Mesenteric fat pad (tissue), 1 donor: Measurements from ENCODE around the gene MARCHF7. TPM values are rescaled to one million over a fixed set of nuclear protein-coding genes. Genes with fewer than 3 reads are reported as not detected.
"Not testable (repeated sequence)": the region's sequence is repeated elsewhere in the genome, so short reads cannot be mapped to it uniquely, and the experiment has no call there.

Experiments used
- DNase-seq: peaks from one replicate; pipeline ENCODE4 v3.0.0-alpha.2; 2020; ENCODE audit warnings: low spot score
- long read RNA-seq: library from polyadenylated mRNA; unstranded; transcript quantifications from one replicate; pipeline ENCODE4 v2.0.0, GENCODE V29; 2020
- total RNA-seq: library from RNA; stranded (reverse); fragmentation: NEBNext Ultra II Directional; extraction: Animal tissue kit (Norgen Biotek cat#: 25700); gene quantifications from one replicate; pipeline ENCODE4 v1.2.1, GENCODE V29; 2021
- donor health status: DM: yes; HTN: yes; CAD: no.

Gene MARCHF7
- 72.5 TPM for total RNA-seq
- long read RNA-seq, full-length matches to known transcripts = 6 of 19 reads
- long read RNA-seq, partial matches to known transcripts = 8 of 19 reads
- long read RNA-seq, other reads (novel, unspliced or antisense) = 5 of 19 reads

- peak; percentile 99 for DNase-seq
Observed at GRCh38 chr2:159712143-159712928, at the start of gene MARCHF7. TSS of gene MARCHF7 (plus strand) at chr2:159712506. CDS start at chr2:159729023, 16,517 bp downstream.

GRCh38 chr2:159667423-159667822, 44.9 kb upstream of the MARCHF7 start:
- DNase-seq = not testable (repeated sequence)

GRCh38 chr2:159671047-159671446, 41.3 kb upstream of the MARCHF7 start:
- DNase-seq = no peak

- no peak for DNase-seq
Observed at GRCh38 chr2:159677654-159678053, 34.7 kb upstream of the MARCHF7 start.

DNA sequence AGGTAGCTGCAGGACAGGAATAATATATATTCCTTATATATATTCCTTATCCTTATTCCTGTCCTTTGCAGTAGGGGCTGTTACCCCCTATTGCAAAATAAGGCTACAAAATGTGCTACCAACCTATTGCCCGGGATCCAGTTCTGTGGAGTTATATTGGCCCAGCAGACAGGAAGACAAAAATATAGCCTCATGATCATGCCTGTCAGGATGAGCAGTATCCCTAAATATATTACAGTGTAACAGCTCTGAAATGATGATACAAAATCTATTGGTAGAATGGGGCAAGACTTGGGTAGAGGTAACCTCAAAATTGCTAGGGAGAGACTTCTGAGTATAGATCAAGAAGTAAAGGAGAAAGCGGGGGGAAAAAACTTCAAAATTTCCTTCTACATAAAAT, 31.6 kb upstream of the MARCHF7 start:
- DNase-seq = no peak

GRCh38 chr2:159683817-159684216, 28.5 kb upstream of the MARCHF7 start:
- no peak for DNase-seq

DNA sequence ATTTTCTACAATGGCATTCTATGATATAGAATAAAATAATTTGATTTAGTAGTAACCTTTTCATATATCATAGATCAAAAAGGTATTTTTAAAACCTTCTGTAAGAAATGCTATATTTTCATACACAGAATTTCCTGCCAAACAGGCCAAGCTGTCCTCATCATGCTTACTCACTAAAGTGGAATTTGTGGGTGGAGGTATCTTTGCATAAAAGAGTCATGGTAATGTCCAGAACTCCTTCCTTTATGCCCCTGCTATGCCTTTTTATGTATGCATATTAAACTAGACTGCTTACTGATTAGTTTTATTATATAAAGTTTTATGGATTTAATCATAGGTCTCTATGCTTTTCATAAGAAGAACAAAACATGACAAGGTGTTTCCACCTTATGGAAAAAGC, 27.5 kb upstream of the MARCHF7 start:
- DNase-seq = no peak

DNA sequence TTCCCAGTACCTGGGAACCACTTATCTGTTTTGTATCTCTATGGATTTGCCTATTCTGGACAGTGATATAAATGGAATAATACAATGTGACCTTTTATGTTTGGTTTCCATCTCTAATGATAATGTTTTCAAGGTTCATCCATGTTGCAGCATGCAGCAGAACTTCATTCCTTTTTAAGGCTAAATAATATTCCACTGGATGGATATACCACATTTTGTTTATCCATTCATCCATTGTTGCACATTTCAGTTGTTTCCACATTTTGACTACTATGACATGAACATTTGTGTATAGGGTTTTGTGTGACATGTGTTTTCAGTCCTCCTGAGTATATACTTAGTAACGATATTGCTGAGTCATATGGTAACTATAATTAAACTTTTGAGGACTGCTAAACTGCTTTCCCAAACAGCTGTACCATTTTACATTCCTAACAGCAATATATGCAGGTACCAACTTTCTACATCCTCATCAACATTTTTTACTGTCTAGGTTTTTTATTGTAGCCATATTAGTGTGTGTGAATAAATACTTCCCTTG, 17.7 kb upstream of the MARCHF7 start:
- no peak for DNase-seq

DNA sequence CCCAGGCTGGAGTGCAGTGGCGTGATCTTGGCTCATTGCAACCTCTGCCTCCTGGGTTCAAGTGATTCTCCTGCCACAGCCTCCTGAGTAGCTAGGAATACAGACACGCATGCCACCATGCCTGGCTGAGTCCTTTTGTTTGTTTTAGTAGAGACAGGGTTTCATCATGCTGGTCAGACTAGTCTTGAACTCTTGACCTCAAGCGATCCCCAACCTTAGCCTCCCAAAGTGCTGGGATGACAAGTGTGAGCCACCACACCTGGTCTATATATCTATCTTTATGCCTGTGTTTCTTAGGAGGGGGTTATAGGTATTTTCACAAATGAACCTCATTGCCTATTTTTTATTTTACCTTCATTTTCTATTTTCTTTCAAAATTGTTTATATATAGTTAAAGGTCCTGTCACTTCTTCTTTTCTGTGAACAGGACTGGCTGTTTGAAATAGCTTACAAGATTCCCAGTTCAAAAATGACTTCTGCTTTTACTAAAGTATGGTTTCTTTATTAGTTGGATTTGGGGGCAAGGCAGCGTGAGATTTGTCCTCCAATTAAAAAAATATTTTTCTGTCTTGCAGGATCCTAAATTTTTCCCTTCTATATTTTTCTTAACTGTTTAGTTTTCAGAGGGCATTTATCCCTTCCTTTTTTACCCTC, 16.4 kb upstream of the MARCHF7 start:
- DNase-seq = no peak

DNA sequence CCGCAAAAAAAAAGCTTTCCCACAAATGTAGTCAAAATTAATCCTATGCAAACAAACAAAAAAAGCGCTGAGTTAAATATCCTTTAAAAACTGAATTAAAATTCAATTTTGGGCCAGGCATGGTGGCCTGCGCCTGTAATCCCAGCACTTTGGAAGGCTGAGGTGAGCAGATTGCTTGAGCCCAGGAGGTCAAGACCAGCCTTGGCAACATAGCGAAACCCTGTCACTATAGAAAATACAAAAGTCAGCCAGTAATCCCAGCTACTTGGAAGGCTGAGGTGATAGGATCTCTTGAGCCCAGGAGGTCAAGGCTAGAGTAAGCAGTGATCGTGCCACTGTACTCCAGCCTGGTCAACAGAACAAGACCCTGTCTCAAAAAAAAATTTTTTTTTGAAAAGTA, 8.8 kb upstream of the MARCHF7 start:
- no peak for DNase-seq

- no peak for DNase-seq
Observed at GRCh38 chr2:159706385-159706980, 5.8 kb upstream of the MARCHF7 start.

DNA sequence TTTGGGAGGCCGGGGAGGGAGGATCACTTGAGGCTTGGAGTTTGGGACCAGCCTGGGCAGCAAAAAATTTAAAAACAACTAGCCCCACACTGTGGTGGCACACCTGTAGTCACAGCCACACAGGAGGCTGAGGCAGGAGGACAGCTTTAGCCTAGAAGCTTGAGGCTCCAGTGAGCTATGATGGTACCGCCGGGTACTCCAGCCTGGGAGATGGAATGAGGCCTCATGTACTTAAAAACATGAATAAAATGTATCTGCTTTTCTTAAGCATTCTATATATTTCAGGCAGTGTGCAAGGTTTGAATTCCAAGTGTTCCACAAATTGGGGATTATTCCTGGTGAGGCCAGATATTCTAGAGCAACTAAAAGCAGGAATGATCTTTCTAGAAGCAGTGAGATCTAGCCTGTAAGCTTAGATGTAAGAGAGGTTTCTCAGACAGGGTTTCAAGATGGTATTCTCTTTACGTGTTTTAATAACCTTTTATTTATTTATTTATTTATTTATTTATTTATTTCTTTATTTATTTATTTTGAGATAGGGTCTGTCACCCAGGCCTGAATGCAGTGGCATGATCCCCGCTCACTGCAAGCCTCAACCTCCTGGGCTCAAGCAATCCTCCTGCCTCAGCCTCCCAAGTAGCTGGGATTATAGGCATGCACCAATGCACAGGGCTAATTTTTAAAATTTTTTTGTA, 4.1 kb upstream of the MARCHF7 start:
- DNase-seq = no peak

DNA sequence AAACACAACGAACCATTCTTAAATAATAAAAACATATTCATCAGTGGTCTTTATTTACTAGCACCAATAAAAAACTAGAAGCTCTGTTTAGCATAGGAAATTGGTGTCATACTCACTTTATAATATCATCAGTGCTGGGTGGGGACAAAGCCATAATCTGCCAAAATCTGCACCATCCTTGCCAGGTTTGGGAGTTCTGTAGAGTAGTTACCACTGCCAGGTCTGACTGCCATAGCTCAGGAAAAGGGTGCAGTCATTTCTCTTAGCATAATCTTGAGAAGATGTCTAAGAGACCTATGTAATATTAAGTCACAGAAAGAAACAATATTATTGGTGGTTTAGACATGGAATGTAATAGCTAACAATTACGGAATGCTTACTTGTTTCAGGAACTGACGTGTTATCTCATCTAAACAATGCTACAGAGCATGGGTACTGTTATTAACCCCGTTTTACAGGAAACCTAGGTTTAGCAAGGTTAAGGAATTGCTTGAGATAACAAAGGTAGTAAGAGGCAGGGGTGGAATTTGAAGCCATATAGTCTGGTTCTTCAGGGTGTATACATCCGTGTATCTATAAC, 1.6 kb upstream of the MARCHF7 start:
- DNase-seq = no peak

DNA sequence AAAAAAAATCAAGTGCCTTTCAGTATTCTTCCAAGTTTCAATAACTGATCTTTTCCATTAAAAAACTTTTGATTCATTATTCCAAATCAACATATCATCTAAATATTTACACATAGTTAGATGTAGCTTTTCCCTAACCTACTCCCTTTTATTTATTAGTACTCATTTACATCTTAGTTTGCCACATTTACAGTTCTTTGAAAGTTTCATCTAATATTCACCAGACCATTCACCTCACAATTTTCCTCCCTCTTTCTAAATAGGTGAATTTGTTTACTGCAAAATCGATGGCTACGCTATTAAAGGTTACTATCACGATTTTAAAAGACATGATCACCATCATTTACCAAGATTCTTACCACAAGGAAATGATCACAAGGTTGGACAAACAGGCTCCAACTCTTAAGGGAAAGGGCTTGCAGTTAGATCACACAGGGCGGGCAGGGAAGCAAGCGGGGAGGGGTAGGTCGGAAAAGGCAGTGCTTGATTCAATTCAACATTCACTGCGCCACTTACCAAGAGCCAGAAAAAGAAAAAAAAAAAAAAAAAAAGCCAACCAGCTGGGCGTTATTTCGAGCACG, 654 bp upstream of the MARCHF7 start:
- no peak for DNase-seq

DNA sequence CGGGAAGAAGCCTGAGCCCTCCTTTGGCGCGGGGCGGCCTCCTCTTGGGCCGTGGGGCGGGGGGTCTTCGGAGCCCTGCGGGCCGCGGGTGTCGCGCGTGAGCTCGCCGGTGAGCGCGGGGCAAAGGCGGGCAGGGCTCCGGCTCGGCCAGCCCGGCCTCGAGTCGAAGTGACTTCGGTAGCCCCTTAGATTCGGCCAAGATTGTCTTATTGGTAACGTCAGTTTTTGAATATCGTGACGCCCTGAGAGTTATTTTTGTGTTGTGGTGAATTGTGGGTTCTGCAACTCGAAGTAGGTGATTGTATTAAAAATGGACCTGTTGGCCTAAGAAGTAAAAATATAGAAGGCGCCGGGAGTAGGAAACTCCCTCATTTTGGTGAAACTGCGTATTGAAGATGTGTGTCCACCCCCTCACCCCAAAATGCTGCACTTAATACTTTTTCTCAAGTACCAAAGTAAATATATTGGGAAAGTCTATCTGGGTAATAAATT, 669 bp downstream of the MARCHF7 start:
- DNase-seq = no peak

DNA sequence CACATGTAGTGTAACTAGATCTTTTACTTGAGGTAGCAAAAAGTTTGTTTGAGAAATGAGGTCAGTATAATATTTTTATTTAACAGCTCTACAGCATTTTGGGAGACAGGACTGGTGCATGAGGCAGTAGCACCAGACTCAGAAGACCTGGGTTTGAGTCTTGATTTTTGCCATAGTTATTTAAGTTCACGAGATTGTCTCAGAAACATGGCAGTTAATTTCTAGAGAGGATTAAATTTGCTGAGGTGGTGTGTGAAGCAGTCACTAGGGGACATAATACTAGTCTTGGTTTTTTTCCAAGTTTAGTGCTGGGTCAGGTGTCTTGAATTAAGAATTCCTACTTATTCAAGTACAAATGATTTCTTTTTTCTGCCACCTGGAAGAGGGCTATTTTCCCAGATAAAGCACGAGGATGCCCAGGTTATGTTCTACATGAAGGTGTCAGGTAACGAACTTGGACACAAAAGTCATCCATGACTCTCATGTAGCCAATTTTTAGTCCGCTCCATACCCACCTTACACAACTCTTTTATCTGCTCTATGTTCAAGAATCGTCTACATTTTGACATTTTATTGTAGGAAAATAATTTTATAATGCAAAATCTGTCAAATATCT, 1.4 kb downstream of the MARCHF7 start:
- DNase-seq = no peak

DNA sequence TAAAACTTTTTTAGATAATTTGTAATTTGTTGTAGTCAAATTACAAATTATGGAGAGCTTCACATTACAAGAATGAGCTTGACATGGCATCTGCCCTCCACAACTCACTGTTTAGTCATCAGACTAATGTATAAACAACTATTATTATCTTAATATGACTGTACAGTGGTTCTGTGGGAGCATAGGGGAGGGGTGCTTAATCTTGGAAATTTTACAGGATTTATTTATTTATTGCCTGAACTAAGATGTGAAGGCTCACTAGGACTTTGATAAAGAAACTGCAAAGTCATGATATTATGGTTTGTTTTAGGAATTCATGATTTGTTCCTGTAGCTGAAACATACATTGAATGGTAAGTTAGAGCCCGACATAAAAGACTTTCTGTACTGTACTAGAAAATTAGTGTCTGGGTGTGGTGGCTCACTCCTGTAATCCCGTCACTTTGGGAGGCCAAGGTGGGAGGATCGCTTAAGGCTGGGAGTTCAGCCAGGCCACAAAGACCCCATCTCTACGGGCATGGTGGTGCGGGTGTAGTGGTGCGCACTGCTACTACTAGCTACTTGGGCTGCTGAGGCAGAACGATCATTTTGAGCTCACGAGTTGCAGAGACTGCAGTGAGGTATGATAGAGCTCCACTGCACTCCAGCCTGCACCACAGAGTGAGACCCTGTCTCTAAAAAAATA, 2.1 kb downstream of the MARCHF7 start:
- no peak for DNase-seq

DNA sequence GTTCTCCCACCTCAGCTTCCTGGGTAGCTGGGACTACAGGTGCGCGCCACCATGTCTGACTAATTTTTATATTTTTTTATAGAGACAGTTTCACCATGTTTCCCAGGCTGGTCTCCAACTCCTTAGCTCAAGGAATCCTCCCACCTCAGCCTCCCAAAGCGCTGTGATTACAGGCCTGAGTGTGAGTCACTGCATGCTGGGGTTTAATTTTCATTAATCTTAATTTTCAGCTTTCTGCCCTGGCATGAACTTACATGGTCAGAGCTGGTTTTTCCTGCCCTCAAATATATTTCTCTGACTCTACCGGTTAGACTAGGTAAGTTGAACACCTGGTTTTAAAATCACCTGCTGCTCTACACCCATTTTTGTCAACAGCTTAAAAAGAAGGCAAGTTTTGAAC, 3.1 kb downstream of the MARCHF7 start:
- no peak for DNase-seq

- DNase-seq = not testable (repeated sequence)
Observed at GRCh38 chr2:159716409-159716808, 4.1 kb downstream of the MARCHF7 start.
